ENCODE results near the gene CFAP141.

Gene CFAP141

GRCh38 chr1:154186852-154187501, 19.2 kb downstream of the CFAP141 start:
- no peak for DNase-seq
- H3K36me3 Mint-ChIP-seq (ENCODE audit: low read depth) = no peaks in the 10 kb centered on the region
- no peak overlapping the region for H3K4me3 Mint-ChIP-seq
- H3K27me3 Mint-ChIP-seq (ENCODE audit: low read depth, poor library complexity) = peaks cover 33% of the 10 kb centered on the region
- peaks cover 35% of the 10 kb centered on the region for H3K4me1 Mint-ChIP-seq
- TF ChIP-seq CTCF (IDR thresholded peaks at IDR 0.05) = no peak
- H3K27ac Mint-ChIP-seq = no peak overlapping the region
- no peaks in the 10 kb centered on the region for H3K9me3 Mint-ChIP-seq

GRCh38 chr1:154186177-154186576, 20.0 kb downstream of the CFAP141 start:
- no peaks in the 10 kb centered on the region for H3K9me3 Mint-ChIP-seq
- H3K4me3 Mint-ChIP-seq = no peak overlapping the region
- no peak overlapping the region for H3K27ac Mint-ChIP-seq
- TF ChIP-seq CTCF (IDR thresholded peaks at IDR 0.05) = peak; percentile 69
- DNase-seq = peak; percentile 68
- peaks cover 25% of the 10 kb centered on the region for H3K27me3 Mint-ChIP-seq (ENCODE audit: low read depth, poor library complexity)
- H3K36me3 Mint-ChIP-seq (ENCODE audit: low read depth) = no peaks in the 10 kb centered on the region
- H3K4me1 Mint-ChIP-seq = peaks cover 37% of the 10 kb centered on the region

- Mint-ChIP-seq H3K4me1 (peaks cover 66% of the 10 kb centered on the region), H3K27me3 (ENCODE audit: low read depth, poor library complexity) (peaks cover 12% of the 10 kb centered on the region), H3K27ac (peak overlapping the region; percentile 94), H3K9me3 (no peaks in the 10 kb centered on the region), H3K4me3 (peak overlapping the region; percentile 100), H3K36me3 (ENCODE audit: low read depth) (peaks cover 7% of the 10 kb centered on the region)
- TF ChIP-seq CTCF (IDR thresholded peaks at IDR 0.05) = no peak
- DNase-seq = peak; percentile 96
Observed at GRCh38 chr1:154183046-154183915, 22.9 kb downstream of the CFAP141 start.

GRCh38 chr1:154182344-154183045, 23.6 kb downstream of the CFAP141 start:
- H3K9me3 Mint-ChIP-seq = no peaks in the 10 kb centered on the region
- DNase-seq = peak; percentile 56
- peak overlapping the region; percentile 94 for H3K27ac Mint-ChIP-seq
- peak overlapping the region; percentile 100 for H3K4me3 Mint-ChIP-seq
- peaks cover 7% of the 10 kb centered on the region for H3K36me3 Mint-ChIP-seq (ENCODE audit: low read depth)
- H3K27me3 Mint-ChIP-seq (ENCODE audit: low read depth, poor library complexity) = peaks cover 8% of the 10 kb centered on the region
- peaks cover 74% of the 10 kb centered on the region for H3K4me1 Mint-ChIP-seq
- no peak for TF ChIP-seq CTCF (IDR thresholded peaks at IDR 0.05)

GRCh38 chr1:154181944-154182343, 24.2 kb downstream of the CFAP141 start:
- Mint-ChIP-seq H3K27ac (peak overlapping the region; percentile 94), H3K27me3 (ENCODE audit: low read depth, poor library complexity) (peaks cover 8% of the 10 kb centered on the region), H3K4me1 (peaks cover 76% of the 10 kb centered on the region), H3K4me3 (peak overlapping the region; percentile 100), H3K9me3 (no peaks in the 10 kb centered on the region), H3K36me3 (ENCODE audit: low read depth) (peaks cover 12% of the 10 kb centered on the region)
- no peak for TF ChIP-seq CTCF (IDR thresholded peaks at IDR 0.05)
- no peak for DNase-seq

Data from nephron progenitor cell (in vitro differentiated cells).